Smooth muscle cell of bladder (primary cell): ENCODE results near the gene NPL. TPM values are rescaled to one million over a fixed set of nuclear protein-coding genes. Genes with fewer than 3 reads are reported as not detected.

Experiments used
- total RNA-seq: library from RNA; depleted of rRNA; stranded (reverse); fragments of >200 nt; gene quantifications from 2 replicates; pipeline ENCODE4 v1.2.3, GENCODE V29; 2014

NPL gene, protein sequence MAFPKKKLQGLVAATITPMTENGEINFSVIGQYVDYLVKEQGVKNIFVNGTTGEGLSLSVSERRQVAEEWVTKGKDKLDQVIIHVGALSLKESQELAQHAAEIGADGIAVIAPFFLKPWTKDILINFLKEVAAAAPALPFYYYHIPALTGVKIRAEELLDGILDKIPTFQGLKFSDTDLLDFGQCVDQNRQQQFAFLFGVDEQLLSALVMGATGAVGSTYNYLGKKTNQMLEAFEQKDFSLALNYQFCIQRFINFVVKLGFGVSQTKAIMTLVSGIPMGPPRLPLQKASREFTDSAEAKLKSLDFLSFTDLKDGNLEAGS
- 3.2 and 3.3 TPM in 2 replicates for total RNA-seq

DNA sequence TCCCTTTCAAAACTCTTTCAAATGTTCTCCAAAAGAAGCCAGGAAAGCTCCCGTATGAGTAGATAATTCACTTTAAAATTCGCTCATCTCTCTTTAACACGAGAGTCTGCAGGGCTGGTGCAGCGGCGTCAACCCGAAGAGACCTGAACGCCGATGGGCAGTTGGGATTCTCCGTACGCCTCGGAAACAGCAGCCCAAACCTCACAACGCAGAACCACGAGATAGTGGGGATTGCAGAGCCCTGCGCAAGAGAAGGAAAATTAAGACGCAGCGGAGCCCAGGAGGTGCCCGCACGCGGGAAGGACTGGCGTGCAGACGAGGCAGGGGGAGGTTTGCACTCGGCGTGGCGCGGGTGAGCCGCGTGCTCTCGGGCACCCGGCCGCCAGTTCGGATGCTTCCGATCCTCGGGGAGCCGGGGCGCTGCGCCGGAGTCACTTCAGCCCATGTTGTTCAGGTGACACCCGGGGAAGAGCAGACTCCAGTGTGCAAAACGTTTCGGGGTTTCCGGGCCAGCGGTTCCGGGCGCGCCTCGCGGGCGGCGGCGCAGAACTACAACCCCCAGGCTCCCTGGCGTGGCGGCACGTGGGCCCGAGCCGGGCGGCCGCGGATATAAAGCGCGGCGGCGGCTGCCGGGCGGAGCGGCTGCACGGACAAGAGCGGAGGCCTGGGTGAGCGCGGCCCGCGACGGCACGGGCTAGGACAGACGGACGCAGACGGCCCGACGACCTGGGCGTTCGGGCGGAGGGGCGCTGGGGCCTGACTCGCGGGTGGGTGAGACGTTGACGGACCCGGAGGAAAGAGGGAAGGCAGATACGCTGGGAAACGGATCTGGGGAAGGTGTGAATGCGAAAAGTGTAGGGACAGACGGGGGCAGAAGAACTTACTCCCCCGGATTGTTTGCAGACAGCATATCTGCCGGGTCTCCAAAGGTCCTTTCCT, at the start of gene NPL:
Gene NPL, plus strand, starts transcription at position 636 of the 939 bp plus-strand sequence. CDS start 4,599 bp downstream, outside the sequence.

DNA sequence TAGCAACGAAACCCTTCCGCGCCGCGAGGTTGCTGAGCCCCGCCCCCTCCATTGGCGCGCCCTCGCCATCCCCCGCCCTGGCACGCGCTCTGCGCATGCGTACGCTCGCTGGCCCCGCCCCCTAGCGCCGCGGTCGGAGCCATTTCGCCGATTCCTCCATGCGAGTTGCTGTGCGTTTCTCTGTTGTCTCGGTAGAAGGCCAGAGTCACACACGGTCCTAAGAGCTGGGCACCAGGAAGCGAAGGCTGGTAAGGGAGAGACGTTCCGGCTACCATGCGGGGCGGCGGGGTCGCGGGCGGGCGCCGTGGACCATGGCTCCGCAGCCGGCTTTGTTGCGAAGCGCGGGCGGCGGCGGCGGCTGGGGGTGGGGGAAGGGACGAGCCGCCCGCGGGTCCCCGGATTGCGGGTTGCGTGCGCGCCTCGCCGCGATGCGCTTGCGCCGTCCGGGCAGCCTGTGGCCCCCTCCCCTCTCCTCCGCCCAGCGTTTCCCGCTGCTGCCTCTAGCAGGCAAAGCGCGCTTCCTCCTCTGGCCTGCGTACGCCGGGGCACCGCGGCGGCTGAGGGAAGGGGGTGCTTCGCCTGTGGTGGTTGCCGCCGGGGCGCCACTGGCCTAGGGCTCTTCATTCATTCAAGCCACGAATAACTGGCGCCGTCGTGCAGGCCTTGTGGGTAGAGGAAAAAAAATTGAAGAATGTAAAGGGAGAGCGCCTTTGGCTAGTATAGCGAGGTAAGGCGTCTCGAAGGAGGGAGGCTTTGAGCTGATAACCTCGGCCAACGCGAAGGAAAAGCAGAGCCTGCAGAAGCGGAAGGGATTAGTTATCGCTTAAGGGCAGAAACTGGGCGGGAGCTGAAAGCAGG, 49.9 kb downstream of the NPL start, which contains the start of gene DHX9:
Gene DHX9, plus strand, starts transcription at position 139 of the 858 bp plus-strand sequence. CDS start 3,220 bp downstream, outside the sequence.

Other genes starting within 250 kb of the NPL start
- 12.9 and 13.4 TPM in 2 replicates for gene RNASEL, start 200.5 kb upstream of the NPL start, total RNA-seq
- 0.71 and 2.4 TPM in 2 replicates for gene RGS16, start 185.4 kb upstream of the NPL start, total RNA-seq
- not detected in 2 replicates for gene RGS8, start 105.2 kb upstream of the NPL start, total RNA-seq
- 118 and 124 TPM in 2 replicates for gene DHX9, start 49.6 kb downstream of the NPL start, total RNA-seq
- gene SHCBP1L, start 163.4 kb downstream of the NPL start, total RNA-seq, result not detected in 2 replicates
- gene LAMC1, start 233.6 kb downstream of the NPL start, total RNA-seq, result 613 and 643 TPM in 2 replicates